ENCODE data around the gene ZNF30.

The ZNF30 gene

GRCh38 chr19:34926685-34927375 lies at the start of gene ZNF30:
TSS of gene ZNF30 (plus strand) at chr19:34926903. CDS start at chr19:34929948, 3,045 bp downstream.
- TF ChIP-seq CTCF (IDR thresholded peaks at IDR 0.05; ENCODE audit: extremely low read depth, insufficient read depth, missing control alignments) = no peak
- in situ Hi-C loops (cut with MboI; ENCODE audit: low pct_unique_long_range_greater_than_20kb, low sequenced_read_pairs, unreplicated experiment) = no loop called here
- DNase-seq (ENCODE audit: low spot score) = peak; percentile 93

GRCh38 chr19:34879563-34879962 lies 47.1 kb upstream of the ZNF30 start:
- in situ Hi-C loops (cut with MboI; ENCODE audit: low pct_unique_long_range_greater_than_20kb, low sequenced_read_pairs, unreplicated experiment) = no loop called here
- no peak for TF ChIP-seq CTCF (IDR thresholded peaks at IDR 0.05; ENCODE audit: extremely low read depth, insufficient read depth, missing control alignments)
- no peak for DNase-seq (ENCODE audit: low spot score)

GRCh38 chr19:34880034-34880433 lies 46.7 kb upstream of the ZNF30 start:
- TF ChIP-seq CTCF (IDR thresholded peaks at IDR 0.05; ENCODE audit: extremely low read depth, insufficient read depth, missing control alignments) = no peak
- in situ Hi-C loops (cut with MboI; ENCODE audit: low pct_unique_long_range_greater_than_20kb, low sequenced_read_pairs, unreplicated experiment) = no loop called here
- DNase-seq (ENCODE audit: low spot score) = no peak

- no peak for DNase-seq (ENCODE audit: low spot score)
- TF ChIP-seq CTCF (IDR thresholded peaks at IDR 0.05; ENCODE audit: extremely low read depth, insufficient read depth, missing control alignments) = no peak
- in situ Hi-C loops (cut with MboI; ENCODE audit: low pct_unique_long_range_greater_than_20kb, low sequenced_read_pairs, unreplicated experiment) = no loop called here
These were observed 44.7 kb upstream of the ZNF30 start for GRCh38 chr19:34881982-34882381.

GRCh38 chr19:34888091-34888490 lies 38.6 kb upstream of the ZNF30 start:
- no peak for DNase-seq (ENCODE audit: low spot score)
- no peak for TF ChIP-seq CTCF (IDR thresholded peaks at IDR 0.05; ENCODE audit: extremely low read depth, insufficient read depth, missing control alignments)

GRCh38 chr19:34900245-34900644 lies 26.5 kb upstream of the ZNF30 start:
- in situ Hi-C loops (cut with MboI; ENCODE audit: low pct_unique_long_range_greater_than_20kb, low sequenced_read_pairs, unreplicated experiment) = no loop called here
- no peak for DNase-seq (ENCODE audit: low spot score)
- TF ChIP-seq CTCF (IDR thresholded peaks at IDR 0.05; ENCODE audit: extremely low read depth, insufficient read depth, missing control alignments) = no peak

More at GRCh38 chr19:34888091-34888490, 38.6 kb upstream of the ZNF30 start:
- in situ Hi-C loops (cut with MboI; ENCODE audit: low pct_unique_long_range_greater_than_20kb, low sequenced_read_pairs, unreplicated experiment) = no loop called here

Data from GM13977 (cell line).